Cortex of kidney (tissue), 1 donor: Measurements from ENCODE around the gene BAIAP2L1.

Experiments
- DNase-seq: peaks from one replicate; lab custom pipeline; 2025; lab: John Stamatoyannopoulos, UW

Gene BAIAP2L1

DNA sequence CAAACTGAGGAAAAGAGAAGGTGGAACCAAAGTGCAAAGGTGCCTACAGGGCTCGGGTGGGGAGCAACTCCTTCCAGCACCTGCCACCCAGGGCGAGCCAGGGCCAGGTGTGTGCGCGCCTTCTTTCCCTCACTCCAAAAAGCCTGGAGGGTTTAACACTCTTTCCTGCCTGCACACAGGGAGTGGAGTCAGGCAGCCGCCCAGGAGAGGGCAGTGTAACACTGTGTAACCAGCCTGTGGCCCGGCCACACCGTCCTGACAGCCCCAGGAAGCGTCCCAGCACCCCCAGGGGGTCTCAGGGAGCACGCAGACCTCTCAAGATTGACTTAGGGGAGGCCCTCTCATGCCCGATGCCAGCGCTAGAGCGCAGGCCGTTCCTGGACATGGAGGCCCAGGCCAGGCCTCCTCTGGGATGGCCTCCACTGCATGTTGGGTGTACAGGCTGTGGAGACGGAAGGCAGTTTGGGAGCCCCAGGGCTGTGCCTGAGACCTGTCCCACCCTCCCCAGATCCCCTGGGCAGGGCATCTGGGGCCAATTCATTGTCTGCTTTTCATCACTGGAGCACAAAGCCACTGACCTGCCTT lies 106.0 kb downstream of the BAIAP2L1 start:
- DNase-seq, result no peak

DNA sequence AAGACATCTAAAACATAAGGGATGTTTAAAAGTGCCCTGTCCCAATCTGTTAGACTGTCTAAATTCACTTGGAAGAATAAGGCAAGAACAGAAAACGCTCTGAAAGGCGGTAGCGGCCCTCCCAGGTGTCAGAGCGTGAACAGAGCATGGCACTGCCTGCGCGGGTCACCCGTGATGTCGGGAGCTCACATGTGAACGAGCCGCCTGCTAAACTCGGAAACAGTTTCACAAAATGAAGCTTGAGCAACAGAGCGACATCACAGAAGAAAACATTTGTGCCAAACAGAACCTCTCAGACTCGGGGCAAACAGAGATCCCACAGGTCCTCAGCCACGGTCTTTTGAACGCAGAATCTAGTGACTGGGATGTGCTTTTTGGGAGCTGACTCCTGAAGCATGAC lies 106.6 kb downstream of the BAIAP2L1 start:
- DNase-seq, result no peak

DNA sequence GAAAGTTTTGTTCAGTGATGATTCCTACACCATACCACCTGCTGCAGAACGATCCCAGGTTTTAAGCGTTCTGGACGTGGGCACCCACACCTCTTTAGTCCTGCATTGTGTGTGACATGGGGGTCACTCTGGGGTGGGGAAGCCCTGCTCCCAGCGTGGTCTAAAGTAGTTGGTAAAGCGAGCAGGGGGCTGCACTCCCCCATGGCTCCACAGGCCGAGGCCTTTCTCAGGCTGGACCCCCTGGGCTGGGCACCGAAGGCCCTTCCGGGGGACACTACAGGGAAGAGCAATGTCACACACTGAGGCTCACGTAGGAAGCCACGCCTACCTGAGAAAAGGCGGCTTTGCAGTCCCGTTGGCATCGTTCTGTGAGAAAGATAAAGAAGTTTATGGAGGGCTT lies 107.1 kb downstream of the BAIAP2L1 start:
- no peak for DNase-seq

DNA sequence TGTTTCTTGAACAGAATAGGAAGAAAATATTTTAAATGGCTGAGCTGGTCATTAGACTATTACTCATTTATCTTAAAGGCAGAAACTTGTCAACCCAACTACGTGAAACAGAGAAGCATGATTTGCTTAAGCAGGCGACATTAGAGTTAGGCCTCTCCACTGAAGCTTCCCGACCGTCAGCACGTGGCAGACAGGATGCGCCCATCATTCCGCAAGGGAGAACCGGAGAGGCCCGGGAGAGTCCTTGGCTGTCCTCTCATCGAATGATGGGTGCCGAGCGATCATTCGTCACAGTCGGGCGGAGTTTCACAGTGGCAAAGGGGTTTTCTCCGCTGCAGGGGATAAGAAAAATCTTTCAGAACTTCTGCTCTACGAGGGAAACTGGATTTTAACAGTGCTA lies 107.6 kb downstream of the BAIAP2L1 start:
- no peak for DNase-seq

DNA sequence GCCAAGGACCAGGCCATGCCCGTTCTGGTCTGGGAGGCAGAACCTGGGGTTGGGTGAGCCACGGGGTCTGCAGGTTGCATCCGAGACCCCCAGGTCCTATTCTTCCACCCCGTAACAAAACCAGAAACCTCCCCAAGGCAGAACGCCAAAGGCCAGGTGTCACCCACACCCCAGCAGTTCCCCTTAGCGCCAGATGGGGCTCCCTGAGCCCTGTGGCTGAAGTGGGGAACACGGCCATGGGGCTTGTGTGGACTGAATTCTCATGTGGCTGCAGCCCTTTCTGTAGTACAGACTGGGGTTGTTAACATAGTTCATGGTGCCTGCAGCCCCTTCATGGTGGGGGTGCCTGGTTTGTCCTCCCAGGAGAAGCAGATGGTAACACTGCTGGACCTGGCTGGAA lies 109.2 kb downstream of the BAIAP2L1 start:
- DNase-seq, result no peak

DNA sequence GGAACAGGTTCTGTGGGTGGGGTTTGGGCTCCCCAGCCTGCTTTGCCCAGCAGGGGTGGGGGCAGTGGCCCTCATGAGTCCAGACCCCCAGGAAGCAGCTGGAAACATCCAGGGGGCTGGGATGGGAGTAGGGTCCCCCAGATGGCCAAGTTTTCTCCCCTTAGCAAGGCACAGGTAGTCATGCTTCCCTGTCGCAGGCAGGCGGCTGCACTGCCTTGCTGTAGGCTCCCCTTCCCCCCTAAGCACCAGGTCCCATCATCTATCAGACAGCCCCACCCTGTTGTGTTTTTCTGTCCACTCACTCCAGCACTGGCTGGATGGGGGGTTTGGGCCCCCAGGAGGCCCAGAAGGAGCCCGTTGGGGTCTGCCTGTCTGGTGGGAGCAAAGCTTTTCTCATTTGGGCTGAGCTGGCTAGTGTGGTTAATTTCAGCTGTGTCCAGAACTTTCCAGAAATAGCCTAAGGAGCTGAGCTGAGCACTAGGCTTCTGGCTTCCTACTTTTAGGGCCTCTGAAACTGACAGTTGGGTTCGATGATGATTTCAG lies 111.5 kb downstream of the BAIAP2L1 start:
- DNase-seq, result no peak

DNA sequence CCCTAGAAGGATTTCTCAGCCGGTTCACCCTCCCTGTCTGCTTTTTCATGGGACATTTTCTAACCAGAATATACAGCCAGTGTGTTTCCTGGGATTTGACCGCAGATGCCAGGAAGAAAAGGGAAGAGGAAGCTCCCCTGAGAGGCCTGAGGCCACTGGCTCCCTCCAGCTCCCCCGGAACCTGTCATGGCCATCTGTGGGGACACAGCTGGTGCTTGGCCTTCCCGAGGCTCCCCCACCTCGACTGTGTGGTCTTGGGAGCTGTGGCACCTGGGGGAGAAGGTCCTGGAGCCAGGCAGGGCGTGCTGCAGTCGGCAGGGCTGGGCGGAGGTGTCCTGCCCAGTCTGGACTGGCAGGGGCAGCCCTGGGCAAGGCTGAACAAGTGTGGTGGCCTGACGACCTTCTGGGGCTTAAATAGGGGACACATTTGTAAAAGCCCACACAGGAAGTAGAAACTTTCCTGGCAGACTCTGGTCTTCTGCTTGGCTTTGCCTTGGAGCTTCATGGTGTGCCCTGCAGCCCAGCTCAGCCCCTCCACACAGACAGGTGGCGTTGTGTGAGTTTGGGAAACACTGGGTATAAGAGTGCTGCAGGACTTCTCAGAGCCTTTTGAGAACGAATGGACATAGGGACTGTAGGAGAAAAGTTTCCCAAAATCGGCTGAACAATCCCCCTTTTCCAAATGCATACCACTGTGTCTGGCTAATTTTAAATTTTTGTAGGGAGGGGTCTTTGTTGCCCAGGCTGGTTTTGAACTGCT lies 112.6 kb downstream of the BAIAP2L1 start:
- DNase-seq, result no peak

DNA sequence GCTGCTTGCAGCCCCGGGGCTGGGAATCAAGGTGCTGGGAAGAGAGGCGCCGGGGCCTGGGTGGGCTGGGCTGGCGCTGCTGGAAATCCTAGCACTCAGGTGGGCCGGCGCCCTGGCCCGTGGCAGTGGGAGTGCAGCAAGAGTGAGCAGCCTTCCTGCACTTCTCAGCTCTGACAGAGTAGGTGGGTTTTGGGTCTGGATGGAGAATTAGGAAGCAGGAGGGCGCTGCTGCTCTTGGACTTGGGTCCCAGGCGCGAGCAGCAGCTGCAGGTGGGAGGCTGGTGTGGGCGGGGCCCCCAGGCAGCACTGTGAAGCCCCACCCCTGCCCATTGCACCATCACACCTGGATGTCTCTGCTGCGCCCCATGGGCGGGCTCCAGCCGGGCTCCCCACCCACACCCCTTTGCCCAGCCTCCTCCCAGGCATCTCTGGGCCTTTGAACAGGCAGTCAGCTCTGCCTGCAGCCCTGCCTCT lies 113.4 kb downstream of the BAIAP2L1 start:
- DNase-seq, result no peak

DNA sequence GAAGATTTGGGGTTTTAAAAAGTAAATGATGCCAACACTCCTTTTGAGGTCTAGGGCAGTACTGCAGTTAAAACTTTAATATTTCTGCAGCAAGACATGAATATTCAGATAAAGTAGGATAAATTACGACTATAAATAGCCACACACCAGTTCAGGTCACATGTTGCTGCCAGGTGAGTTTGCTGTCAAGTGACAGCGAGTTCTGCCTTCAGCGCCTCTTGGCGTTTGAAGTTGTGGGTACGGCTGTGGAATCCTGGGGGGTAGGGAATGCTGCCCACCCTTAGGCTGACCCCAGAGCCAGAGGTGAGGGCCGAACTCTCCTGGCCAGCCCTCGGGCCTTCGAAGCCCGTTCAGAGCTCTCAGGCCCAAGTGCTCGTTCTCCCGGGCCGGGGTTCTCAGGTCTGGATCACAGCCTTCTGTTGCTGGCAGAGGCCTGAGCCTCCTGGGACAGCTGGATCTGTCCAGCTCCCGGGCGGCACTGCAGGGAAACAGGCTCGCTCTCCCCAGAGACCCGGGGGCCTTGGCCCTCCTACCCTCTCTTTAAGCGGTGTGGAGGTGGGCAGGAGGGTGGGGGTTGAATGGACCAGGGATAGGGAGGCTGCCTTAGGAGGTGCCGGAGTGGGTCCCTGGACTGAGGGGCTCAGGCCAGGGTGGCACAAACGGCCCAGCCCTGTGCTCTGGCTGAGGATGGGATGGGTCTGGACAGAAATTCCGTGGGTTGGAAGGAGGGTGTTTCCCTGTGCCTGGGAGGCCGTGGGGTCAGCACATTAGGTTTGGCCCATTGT lies 114.0 kb downstream of the BAIAP2L1 start:
- no peak for DNase-seq

DNA sequence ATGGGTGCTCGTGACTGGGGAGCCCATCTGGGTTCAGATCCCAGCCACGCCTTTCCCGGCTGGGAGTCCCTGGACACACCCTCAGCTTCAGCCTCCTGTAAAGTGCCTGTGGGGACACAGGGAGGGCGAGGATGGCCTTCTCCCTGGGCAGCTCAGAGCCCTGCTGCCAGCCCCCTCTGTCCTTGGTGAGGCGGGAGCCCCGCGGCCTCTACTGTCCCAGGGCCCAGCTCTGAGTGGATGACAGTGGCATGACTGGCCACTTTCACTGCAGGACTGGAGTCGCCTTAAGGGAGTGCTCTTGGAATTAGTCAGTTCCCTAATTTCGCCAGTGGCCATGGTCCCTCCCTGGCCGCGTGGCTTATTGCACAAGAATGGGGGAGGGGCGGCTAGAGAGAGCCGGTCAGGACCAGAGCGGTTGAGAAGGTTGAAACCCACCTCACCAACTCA lies 114.8 kb downstream of the BAIAP2L1 start:
- DNase-seq, result no peak

DNA sequence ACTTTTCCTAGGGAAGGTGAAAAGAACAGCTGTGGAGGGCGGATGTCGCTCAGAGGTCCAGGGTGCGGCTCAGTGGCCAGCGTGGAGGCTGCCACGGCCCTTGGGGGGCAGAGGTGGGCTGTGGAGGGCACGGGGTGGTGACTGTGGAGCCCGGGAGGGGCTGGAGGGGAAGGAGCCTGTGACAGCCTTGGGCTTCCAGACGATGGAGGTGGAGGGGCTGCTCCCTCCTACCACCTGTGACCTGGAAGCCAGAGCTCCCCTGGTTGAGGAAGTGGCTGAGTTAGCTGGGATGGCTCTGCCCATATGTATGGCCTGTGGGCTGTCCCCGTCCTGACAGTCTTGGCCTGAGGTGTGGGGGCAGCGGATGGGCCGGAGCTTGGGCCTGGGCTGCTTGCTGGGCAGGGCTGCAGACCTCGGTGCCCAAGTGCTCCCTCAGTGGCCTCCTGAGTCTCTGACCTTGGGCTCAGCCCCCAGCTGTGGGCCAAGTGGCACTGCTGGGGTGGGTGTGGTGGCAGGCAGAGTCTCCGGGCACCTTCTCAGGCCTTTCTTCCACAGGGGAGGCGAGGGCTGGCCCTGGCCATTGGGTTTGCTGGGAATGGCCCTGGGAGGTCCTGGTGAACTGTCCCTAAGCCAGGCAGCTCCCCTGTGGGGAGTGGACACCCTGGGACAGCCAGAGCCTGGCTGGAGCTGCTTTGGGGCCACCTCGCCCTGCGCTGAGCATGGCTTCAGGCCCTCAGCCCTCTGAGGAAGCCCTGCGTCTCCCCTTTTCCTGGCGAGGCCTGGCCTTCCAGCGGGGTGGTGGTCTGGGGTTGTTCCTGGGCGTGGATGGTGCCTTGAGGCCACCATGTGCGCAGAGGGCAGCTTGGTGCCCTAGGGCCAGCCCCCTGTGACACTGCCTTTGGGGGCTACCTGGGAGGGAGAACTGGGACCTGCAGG lies 115.5 kb downstream of the BAIAP2L1 start:
- DNase-seq, result no peak

DNA sequence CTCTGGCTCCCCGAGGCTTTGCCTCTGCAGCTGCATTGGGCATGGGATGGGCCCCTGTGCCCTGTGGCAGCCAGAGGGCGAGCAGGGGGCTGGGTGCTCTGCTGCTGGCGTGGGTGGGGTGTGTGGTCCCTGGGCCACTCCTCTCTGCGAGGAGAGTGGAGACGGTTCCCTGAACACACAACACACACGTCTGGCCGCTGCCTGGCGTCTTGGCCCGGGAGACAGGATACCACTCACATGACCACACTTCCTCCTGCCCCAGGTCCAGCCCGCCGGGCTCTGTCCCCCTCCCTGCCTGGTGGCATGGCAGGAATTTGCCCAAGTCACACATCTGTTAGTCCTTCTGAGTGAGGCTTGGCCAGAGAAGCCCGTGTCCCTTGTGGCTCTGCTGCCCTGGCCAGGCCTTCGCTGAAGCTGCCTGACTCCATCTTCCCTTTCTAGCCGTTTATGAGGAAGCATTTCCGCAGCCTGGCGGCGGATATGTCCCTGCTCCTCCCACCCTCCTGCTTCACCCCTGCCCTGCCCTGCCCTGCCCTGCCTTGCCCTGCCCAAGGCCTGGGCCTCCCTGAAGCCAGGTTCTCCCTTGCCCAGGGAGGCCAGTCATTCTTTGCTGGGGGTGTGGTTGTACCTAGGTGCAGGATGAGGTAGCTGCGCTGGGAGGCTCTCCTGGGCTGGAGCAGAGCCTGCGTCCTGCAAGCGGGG lies 116.4 kb downstream of the BAIAP2L1 start:
- no peak for DNase-seq

DNA sequence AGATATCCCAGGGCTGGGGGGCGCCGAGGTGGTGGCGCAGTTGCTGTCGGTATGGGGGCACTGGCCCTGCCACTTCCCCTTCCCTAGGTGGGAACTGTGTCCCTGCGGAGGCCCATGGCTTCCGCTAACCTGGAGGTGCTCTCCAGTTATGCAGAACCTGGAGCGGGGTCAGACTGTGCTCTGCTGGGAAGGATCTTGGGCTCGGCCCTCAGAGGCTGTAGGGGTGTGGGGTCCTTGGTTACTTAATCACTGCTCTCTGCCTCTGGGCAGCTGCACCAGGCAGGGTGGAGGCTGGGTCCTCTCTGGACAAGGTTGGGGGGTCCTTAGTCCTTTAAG lies 117.0 kb downstream of the BAIAP2L1 start:
- DNase-seq, result no peak

DNA sequence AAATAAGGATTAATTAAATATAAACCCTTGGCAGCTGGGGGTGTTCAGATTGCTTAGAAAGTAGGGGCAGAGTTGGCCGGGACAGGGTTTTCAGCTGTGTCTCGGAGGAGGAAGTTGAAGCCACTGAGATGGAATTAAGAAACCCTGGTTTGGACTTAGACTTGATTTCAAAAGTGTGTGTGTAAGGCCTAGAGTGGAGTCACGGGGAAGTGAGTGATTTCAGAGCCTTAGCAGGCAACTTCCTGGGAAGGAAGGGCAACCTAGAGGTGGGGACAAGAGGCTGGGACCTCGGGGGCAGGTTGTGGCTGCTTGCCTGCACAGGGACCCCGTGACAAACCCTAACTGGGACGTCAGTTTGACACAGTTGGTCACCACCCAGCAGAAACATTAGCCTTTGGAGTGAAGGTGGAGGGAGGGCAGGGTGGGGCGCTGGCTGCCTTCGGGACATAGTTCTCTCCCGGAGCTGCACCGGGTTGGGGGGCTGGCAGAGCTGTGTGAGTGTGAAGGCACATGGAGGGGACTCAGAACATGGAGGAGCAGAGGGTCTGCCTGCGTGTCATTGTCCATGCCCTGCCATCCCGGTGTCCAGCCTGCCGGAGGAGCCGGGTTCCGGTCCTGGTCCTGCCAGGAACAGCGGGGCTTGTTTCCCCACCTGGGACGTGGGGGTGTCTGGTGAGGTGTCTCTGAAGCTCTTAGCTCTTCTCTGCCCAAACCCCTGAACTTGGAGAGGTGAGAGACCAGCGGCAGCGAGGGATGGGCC lies 117.6 kb downstream of the BAIAP2L1 start:
- DNase-seq, result no peak

DNA sequence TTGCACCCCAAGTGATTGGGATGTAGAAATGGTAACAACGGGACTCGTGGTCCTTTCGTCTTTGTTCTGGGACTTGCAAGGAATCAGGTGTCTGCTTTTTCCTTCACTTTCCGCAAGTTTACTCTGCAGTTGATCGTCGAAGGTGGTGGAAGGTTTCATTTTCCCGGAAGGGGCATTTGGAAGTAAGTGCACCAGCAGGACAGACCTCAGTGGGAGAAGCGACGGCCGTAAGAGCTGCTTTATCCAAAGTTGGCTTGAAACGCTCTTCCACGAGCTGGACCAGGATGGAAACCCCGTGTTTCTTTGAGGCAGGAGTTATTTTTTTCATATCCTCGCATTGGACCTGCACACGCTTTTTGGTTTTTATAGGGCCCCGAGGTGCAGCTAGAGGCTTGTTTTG lies 118.2 kb downstream of the BAIAP2L1 start:
- DNase-seq, result no peak

DNA sequence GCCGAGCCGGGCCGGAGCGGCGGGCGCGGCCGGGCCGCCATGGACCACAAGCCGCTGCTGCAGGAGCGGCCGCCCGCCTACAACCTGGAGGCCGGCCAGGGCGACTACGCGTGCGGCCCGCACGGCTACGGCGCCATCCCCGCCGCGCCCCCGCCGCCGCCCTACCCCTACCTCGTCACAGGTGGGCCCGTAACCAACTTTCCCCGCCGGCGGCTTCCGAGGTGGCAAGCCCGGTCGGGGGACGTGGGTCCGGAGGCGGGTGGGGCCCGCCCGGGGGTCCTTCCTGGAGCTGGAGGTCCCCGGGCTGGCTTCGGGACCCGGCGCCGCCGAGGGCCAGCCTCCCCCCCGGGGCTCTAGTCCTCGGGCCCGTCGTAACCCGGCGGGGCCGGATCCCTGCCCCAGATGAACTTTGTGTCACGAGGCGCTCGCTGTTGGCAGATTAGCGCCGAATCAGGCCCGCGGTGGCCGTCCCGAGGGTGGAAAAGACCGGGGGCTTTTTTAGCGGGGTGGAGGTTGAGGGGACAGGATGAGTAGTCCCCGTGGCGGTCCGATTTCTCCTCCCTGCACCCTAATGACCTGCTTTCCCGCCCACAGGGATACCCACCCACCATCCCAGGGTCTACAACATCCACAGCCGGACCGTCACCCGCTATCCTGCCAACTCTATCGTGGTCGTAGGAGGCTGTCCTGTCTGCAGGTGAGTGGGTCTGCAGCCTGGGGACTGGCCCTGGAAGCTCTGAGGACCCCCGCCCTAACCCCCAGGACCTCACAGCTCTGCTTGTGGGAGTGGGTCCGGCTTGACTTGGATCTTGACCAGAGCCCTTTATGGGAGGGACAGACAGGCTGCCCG lies 118.9 kb downstream of the BAIAP2L1 start:
- DNase-seq, result no peak

DNA sequence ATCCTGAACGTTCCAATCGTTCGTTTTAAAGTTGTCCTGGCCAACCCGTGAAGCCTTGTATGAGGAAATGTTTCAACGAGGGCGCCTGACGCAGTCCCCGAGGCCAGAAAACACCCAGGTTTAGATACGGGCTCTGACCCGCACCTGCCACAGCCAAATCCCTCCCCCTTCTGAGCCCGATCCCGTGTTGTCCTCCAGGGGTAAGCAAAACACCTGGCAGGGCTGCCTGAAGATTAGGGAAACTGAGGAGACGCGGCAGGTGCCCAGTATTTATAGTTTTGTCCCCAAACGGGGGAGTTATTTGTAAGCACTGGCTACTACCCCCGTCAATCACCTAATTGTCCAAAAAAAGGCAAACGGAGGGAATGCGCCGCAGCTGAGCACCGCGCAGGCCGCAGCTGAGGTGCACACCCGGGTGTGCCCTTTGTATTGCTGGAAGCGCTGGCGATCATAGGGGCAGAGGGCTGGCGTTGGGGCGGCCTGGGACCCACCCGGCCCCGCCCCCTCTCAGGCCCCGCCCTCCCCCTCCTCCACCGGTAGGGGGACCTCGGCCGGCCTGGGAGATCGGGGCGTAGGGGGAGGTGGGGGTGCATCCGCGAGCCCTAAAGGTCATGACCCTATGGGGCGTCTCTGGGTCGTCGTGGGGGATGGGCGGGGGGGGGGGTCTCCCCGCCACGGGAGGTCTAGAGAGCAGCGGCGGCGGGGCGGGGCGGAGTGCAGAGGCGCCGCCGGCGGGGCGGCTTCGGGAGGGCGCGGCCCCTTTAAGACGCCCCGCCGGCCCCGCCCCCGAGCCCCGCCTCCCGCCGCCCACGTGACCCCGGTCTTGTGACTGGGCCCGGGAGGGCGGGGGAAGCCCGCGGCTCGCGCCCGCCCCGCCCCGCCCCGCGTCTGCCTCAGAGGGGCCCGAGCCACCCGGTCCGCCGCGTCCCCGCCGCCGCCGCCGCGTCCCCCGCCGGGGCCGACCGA lies 119.8 kb downstream of the BAIAP2L1 start, which contains the start of gene BRI3:
BRI3 (plus strand) TSS at position 896 of the 966 bp plus-strand sequence. CDS start 110 bp downstream, outside the sequence.
- DNase-seq, result no peak

DNA sequence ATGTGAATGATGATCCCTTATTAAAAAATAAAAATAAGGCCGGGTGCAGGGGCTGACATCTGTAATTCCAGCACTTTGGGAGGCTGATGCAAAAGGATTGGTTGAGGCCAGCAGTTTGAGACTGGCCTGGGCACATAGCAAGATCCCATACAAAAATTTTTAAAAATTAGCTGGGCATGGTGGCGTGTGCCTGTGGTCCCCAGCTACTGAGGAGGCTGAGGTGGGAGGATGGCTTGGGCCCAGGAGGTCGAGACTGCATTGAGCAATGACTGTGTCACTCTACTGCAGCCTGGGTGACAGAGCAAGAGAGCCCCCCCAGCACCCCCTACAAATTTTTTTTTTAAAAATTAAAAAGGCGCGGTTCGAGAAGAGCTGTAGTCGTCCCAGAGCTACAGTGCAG lies 120.6 kb downstream of the BAIAP2L1 start:
- DNase-seq, result no peak
